ENCODE data around the gene ASTL.

- TF ChIP-seq, protein P1, sequence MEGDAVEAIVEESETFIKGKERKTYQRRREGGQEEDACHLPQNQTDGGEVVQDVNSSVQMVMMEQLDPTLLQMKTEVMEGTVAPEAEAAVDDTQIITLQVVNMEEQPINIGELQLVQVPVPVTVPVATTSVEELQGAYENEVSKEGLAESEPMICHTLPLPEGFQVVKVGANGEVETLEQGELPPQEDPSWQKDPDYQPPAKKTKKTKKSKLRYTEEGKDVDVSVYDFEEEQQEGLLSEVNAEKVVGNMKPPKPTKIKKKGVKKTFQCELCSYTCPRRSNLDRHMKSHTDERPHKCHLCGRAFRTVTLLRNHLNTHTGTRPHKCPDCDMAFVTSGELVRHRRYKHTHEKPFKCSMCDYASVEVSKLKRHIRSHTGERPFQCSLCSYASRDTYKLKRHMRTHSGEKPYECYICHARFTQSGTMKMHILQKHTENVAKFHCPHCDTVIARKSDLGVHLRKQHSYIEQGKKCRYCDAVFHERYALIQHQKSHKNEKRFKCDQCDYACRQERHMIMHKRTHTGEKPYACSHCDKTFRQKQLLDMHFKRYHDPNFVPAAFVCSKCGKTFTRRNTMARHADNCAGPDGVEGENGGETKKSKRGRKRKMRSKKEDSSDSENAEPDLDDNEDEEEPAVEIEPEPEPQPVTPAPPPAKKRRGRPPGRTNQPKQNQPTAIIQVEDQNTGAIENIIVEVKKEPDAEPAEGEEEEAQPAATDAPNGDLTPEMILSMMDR (conservative IDR thresholded peaks at IDR 0.05 in 1 of 2, IDR thresholded peaks at IDR 0.05 in 1 of 2; ENCODE audit: extremely low read depth in 1 of 2, insufficient read depth in 1 of 2, low read depth in 1 of 2, low read length in 2 of 2), result no peak
- no peak for TF ChIP-seq EZH2 (IDR thresholded peaks at IDR 0.05; ENCODE audit: borderline replicate concordance, low read length)
These were observed 32.3 kb upstream of the ASTL start for GRCh38 chr2:96170626-96171025.

Data from mammary epithelial cell (primary cell).